Calu3 (cell line): ENCODE measurements around the gene CLCN1. TPM values are rescaled to one million over a fixed set of nuclear protein-coding genes. Genes with fewer than 3 reads are reported as not detected.
A peak's percentile ranks its signal among the peaks of the same experiment; 100 is the strongest.

Source experiments
- BruUV-seq: library from RNA; stranded (reverse); fragments of 400-500 nt; replicated peaks from 2 replicates; lab custom pipeline; 2021; lab: Mats Ljungman, UMichigan
- CTCF ChIA-PET: fragments of 300-600 bp; sonication (Branson Sonifier 250); formaldehyde crosslinking; loops from one replicate; lab custom pipeline; 2022; ENCODE audit warnings: antibody characterized with exemption; lab: Charles Lee
- DNase-seq: peaks from one replicate; pipeline ENCODE4 v3.0.0; 2022
- H3K27ac Mint-ChIP-seq: one replicate; pipeline ENCODE4 v1.8.0; 2022; ENCODE audit warnings: mixed read lengths; ENCODE audit not compliant: unreplicated experiment
- H3K27me3 Mint-ChIP-seq: one replicate; pipeline ENCODE4 v1.8.0; 2022; ENCODE audit warnings: mixed read lengths; ENCODE audit not compliant: unreplicated experiment
- H3K36me3 Mint-ChIP-seq: one replicate; pipeline ENCODE4 v1.8.0; 2022; ENCODE audit warnings: mild to moderate bottlenecking, moderate library complexity, mixed read lengths; ENCODE audit not compliant: insufficient read depth, unreplicated experiment
- H3K4me1 Mint-ChIP-seq: one replicate; pipeline ENCODE4 v1.8.0; 2022; ENCODE audit warnings: mild to moderate bottlenecking, low read depth, mixed read lengths; ENCODE audit not compliant: unreplicated experiment
- H3K4me3 Mint-ChIP-seq: one replicate; pipeline ENCODE4 v1.8.0; 2022; ENCODE audit warnings: mild to moderate bottlenecking, low read depth, moderate library complexity, mixed read lengths; ENCODE audit not compliant: unreplicated experiment
- H3K9me3 Mint-ChIP-seq: one replicate; pipeline ENCODE4 v1.8.0; 2022; ENCODE audit warnings: low read depth, mixed read lengths; ENCODE audit not compliant: unreplicated experiment
- intact Hi-C: fragments of 100-400 bp; cut with micrococcal nuclease; formaldehyde crosslinking; loops from one replicate; pipeline ENCODE4 v1.10.0; 2022; ENCODE audit not compliant: unreplicated experiment
- total RNA-seq: library from RNA; stranded (reverse); gene quantifications from 2 replicates; pipeline ENCODE4 v1.2.3, GENCODE V29; 2022
- TF ChIP-seq, protein P1 (sequence below): fragments of 200-600 bp; IDR thresholded peaks from one replicate; pipeline ENCODE4 v1.8.0; 2022; ENCODE audit warnings: antibody characterized with exemption; ENCODE audit not compliant: unreplicated experiment

Gene CLCN1
- total RNA-seq, 1 experiment from 2014 or later, result 0.61 TPM

DNA sequence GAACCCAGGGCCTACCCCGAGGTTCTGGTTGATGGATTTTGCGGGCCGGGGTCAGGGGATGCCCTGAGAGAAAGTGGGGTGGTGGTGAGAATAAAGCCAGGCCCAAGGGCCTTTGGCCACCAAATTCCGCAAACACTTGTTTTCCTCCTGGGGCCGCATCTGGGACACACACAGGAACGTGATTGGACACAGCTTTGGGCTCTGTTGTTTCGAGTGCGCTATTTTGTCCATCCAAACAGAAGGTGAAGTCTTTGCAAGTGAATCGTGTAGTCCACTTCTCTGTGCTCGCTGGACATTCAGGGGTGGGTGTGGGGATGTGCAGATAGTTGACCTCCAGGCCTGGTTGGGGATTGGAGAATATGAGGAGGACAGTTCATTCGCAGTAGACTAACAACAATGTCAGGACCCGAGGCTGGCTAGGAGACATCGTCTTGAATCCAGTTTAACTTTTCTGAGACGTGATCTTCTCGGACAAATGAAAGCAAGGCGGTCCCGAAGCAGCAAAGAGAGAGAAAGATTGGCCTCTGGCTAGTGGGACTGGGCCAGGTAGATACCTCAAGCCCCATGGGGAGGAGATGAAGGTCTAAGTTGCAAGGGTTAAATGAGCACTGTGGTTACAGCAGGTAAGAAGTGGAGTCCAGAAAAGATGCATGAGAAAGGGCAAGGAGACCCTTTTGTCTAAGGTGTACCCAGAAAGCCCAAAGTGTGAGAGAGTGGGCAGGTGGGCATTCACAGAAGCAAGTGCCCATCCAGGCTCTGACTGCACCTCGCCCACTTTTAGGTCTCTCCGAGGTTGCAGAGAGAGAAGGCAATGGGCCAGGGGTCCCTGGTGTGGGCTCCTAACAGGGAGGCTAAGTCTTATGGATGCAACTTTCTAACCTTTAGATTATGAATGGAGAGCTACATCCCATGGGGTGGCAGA is 47.4 kb downstream of the CLCN1 start:
- Mint-ChIP-seq H3K27me3 (peaks cover 73% of the 10 kb centered on the region), H3K9me3 (no peaks in the 10 kb centered on the region), H3K27ac (no peak overlapping the region), H3K36me3 (peaks cover 11% of the 10 kb centered on the region), H3K4me1 (peaks cover 21% of the 10 kb centered on the region), H3K4me3 (peak overlapping the region; percentile 12)
- BruUV-seq, result no TSS peak
- intact Hi-C loops, result no loop called here
- CTCF ChIA-PET, result no interaction called here
- DNase-seq, result no peak
- TF ChIP-seq, protein P1, sequence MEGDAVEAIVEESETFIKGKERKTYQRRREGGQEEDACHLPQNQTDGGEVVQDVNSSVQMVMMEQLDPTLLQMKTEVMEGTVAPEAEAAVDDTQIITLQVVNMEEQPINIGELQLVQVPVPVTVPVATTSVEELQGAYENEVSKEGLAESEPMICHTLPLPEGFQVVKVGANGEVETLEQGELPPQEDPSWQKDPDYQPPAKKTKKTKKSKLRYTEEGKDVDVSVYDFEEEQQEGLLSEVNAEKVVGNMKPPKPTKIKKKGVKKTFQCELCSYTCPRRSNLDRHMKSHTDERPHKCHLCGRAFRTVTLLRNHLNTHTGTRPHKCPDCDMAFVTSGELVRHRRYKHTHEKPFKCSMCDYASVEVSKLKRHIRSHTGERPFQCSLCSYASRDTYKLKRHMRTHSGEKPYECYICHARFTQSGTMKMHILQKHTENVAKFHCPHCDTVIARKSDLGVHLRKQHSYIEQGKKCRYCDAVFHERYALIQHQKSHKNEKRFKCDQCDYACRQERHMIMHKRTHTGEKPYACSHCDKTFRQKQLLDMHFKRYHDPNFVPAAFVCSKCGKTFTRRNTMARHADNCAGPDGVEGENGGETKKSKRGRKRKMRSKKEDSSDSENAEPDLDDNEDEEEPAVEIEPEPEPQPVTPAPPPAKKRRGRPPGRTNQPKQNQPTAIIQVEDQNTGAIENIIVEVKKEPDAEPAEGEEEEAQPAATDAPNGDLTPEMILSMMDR, result no peak

DNA sequence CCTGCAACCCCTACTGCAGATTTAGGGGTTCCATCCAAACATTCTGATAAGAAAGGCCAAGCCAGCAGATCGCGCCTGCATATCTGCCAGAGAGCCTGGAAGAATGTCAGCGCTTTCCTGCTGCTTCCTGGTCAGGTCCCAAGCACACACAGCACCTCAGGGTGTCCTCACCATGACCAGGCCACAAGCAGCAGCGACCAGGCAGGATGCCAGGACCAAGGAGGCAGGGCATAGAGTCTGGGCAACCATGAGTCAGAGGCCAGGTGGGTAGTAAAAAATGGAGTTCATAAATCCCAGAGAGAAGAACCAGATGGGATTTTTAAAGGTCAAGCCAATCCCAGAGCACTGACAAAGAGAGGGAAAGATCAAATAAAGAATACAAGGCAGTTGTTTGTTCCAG is 52.1 kb downstream of the CLCN1 start:
- no peaks in the 10 kb centered on the region for H3K9me3 Mint-ChIP-seq
- H3K27ac Mint-ChIP-seq, result peak overlapping the region; percentile 62
- DNase-seq, result peak; percentile 93
- TF ChIP-seq, protein P1, result no peak
- no TSS peak for BruUV-seq
- no peaks in the 10 kb centered on the region for H3K36me3 Mint-ChIP-seq
- H3K4me1 Mint-ChIP-seq, result peaks cover 47% of the 10 kb centered on the region
- H3K27me3 Mint-ChIP-seq, result peaks cover 26% of the 10 kb centered on the region
- intact Hi-C loops, result loop anchor here (5.0 kb wide), 1 partner anchor 36 kb away; no protein-coding TSS in a partner anchor
- CTCF ChIA-PET, result interaction anchor here (1.0 kb wide), 2 partner anchors 12 to 46 kb away, joined by 3 to 5 read pairs; no protein-coding TSS in a partner anchor
- H3K4me3 Mint-ChIP-seq, result no peak overlapping the region

DNA sequence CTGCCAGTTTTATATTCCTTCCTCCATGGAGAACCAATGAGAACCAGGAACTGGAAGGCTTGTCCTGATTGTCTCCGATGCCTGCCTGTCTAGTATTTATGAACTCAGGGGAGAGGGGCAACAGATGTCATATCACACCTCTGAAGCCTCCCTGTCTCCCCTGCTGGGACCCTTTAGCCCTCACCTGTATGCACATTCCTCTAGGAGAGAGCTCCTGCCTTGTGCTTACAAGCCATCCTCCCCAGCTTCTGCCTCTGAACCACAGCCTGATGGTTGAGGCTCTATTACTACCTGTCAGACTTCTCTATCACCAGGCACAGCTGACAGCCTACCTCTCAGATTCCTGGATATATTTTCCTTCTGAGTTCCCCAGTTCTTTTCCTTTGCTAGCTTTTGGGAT is 52.5 kb downstream of the CLCN1 start:
- intact Hi-C loops, result loop anchor here (5.0 kb wide), 1 partner anchor 36 kb away; no protein-coding TSS in a partner anchor
- BruUV-seq, result no TSS peak

More for the DNA sequence above, 52.5 kb downstream of the CLCN1 start:
- Mint-ChIP-seq H3K27me3 (peaks cover 22% of the 10 kb centered on the region), H3K27ac (peak overlapping the region; percentile 62), H3K4me3 (no peak overlapping the region), H3K4me1 (peaks cover 47% of the 10 kb centered on the region), H3K36me3 (no peaks in the 10 kb centered on the region), H3K9me3 (no peaks in the 10 kb centered on the region)
- no peak for DNase-seq
- TF ChIP-seq, protein P1, result no peak
- CTCF ChIA-PET, result interaction anchor here (1.0 kb wide), 2 partner anchors 12 to 47 kb away, joined by 3 to 5 read pairs; no protein-coding TSS in a partner anchor
